ENCODE measurements around the gene DNAL1.
"Not testable (repeated sequence)": the region's sequence is repeated elsewhere in the genome, so short reads cannot be mapped to it uniquely, and the experiment has no call there.

DNAL1 gene

GRCh38 chr14:73696466-73697400 is 51.9 kb downstream of the DNAL1 start:
- peak in 1 of 3 donors; percentile 31 for DNase-seq (ENCODE audit: low read depth in 2 of 3, low spot score in 1 of 3)

GRCh38 chr14:73700325-73700724 is 55.5 kb downstream of the DNAL1 start:
- no peak for DNase-seq (ENCODE audit: low read depth in 2 of 3, low spot score in 1 of 3)

- not testable (repeated sequence) for DNase-seq (ENCODE audit: low read depth in 2 of 3, low spot score in 1 of 3)
Measured at GRCh38 chr14:73708076-73708475, 63.3 kb downstream of the DNAL1 start.

- DNase-seq (ENCODE audit: low read depth in 2 of 3, low spot score in 1 of 3), result no peak
Measured at GRCh38 chr14:73709904-73710469, 65.2 kb downstream of the DNAL1 start.

GRCh38 chr14:73710737-73711136 is 66.0 kb downstream of the DNAL1 start:
- no peak for DNase-seq (ENCODE audit: low read depth in 2 of 3, low spot score in 1 of 3)

- no peak for DNase-seq (ENCODE audit: low read depth in 2 of 3, low spot score in 1 of 3)
Measured at GRCh38 chr14:73712071-73712506, 67.3 kb downstream of the DNAL1 start.

- peak; percentile 37 to 42 (median 41) for DNase-seq (ENCODE audit: low read depth in 2 of 3, low spot score in 1 of 3)
Measured at GRCh38 chr14:73712540-73713180, 67.9 kb downstream of the DNAL1 start.

- no peak for DNase-seq (ENCODE audit: low read depth in 2 of 3, low spot score in 1 of 3)
Measured at GRCh38 chr14:73713206-73713802, 68.5 kb downstream of the DNAL1 start.

GRCh38 chr14:73713803-73714655 is 69.2 kb downstream of the DNAL1 start, which contains the start of gene PNMA1:
Gene PNMA1, minus strand, starts transcription at chr14:73714384. Its CDS starts 745 bp downstream, at chr14:73713639.
- peak; percentile 69 to 86 (median 72) for DNase-seq (ENCODE audit: low read depth in 2 of 3, low spot score in 1 of 3)

- no peak for DNase-seq (ENCODE audit: low read depth in 2 of 3, low spot score in 1 of 3)
Measured at GRCh38 chr14:73714656-73715081, 69.9 kb downstream of the DNAL1 start.

GRCh38 chr14:73715707-73716106 is 70.9 kb downstream of the DNAL1 start:
- DNase-seq (ENCODE audit: low read depth in 2 of 3, low spot score in 1 of 3), result no peak

- no peak for DNase-seq (ENCODE audit: low read depth in 2 of 3, low spot score in 1 of 3)
Measured at GRCh38 chr14:73717266-73717665, 72.5 kb downstream of the DNAL1 start.

- no peak for DNase-seq (ENCODE audit: low read depth in 2 of 3, low spot score in 1 of 3)
Measured at GRCh38 chr14:73717711-73718417, 73.1 kb downstream of the DNAL1 start.

- no peak for DNase-seq (ENCODE audit: low read depth in 2 of 3, low spot score in 1 of 3)
Measured at GRCh38 chr14:73718418-73719251, 73.8 kb downstream of the DNAL1 start.

GRCh38 chr14:73719361-73719760 is 74.6 kb downstream of the DNAL1 start:
- no peak for DNase-seq (ENCODE audit: low read depth in 2 of 3, low spot score in 1 of 3)

- no peak for DNase-seq (ENCODE audit: low read depth in 2 of 3, low spot score in 1 of 3)
Measured at GRCh38 chr14:73719791-73720190, 75.0 kb downstream of the DNAL1 start.

- DNase-seq (ENCODE audit: low read depth in 2 of 3, low spot score in 1 of 3), result no peak
Measured at GRCh38 chr14:73720636-73721035, 75.8 kb downstream of the DNAL1 start.

GRCh38 chr14:73721101-73721821 is 76.5 kb downstream of the DNAL1 start:
- DNase-seq (ENCODE audit: low read depth in 2 of 3, low spot score in 1 of 3), result no peak
